Measurements from ENCODE around the gene ICAM2.

The ICAM2 gene

GRCh38 chr17:64042700-64043485, 22.5 kb upstream of the ICAM2 start:
- Histone ChIP-seq H3F3A (ENCODE audit: control insufficient read depth, insufficient read depth) (no peaks in the 10 kb centered on the region), H3K4me3 (ENCODE audit: low read length) (no peak overlapping the region), H3K36me3 (ENCODE audit: control insufficient read depth, low read length) (no peaks in the 10 kb centered on the region), H3K27ac (ENCODE audit: low read depth, low read length) (no peak overlapping the region), H3K27me3 (ENCODE audit: control insufficient read depth, low read length) (no peaks in the 10 kb centered on the region), H3K79me2 (ENCODE audit: control insufficient read depth, low read length) (no peaks in the 10 kb centered on the region), H4K20me1 (ENCODE audit: control insufficient read depth, insufficient read depth, low read depth, low read length) (no peaks in the 10 kb centered on the region), H3K9me2 (replicated peaks; ENCODE audit: control insufficient read depth, low read length) (no peaks in the 10 kb centered on the region), H3K4me1 (ENCODE audit: control insufficient read depth, low read length) (no peaks in the 10 kb centered on the region), H3K9me3 (ENCODE audit: control insufficient read depth, insufficient read depth, low read length) (no peaks in the 10 kb centered on the region), H3K4me2 (ENCODE audit: low read length) (no peak overlapping the region)
- TF ChIP-seq CTCF (IDR thresholded peaks at IDR 0.05; ENCODE audit: low read depth, low read length, poor library complexity, severe bottlenecking) (no peak), EZH2phosphoT487 (IDR thresholded peaks at IDR 0.05; ENCODE audit: borderline replicate concordance, low read length) (no peak)

GRCh38 chr17:64041912-64042311, 21.5 kb upstream of the ICAM2 start:
- no peaks in the 10 kb centered on the region for H3K4me1 ChIP-seq (ENCODE audit: control insufficient read depth, low read length)
- H3K27ac ChIP-seq (ENCODE audit: low read depth, low read length) = no peak overlapping the region
- H3K4me3 ChIP-seq (ENCODE audit: low read length) = no peak overlapping the region
- H3F3A ChIP-seq (ENCODE audit: control insufficient read depth, insufficient read depth) = no peaks in the 10 kb centered on the region
- H3K9me3 ChIP-seq (ENCODE audit: control insufficient read depth, insufficient read depth, low read length) = no peaks in the 10 kb centered on the region
- H3K36me3 ChIP-seq (ENCODE audit: control insufficient read depth, low read length) = no peaks in the 10 kb centered on the region
- H3K27me3 ChIP-seq (ENCODE audit: control insufficient read depth, low read length) = 0 out of 2 replicates have a peak, but pooled peaks cover under 1% of the 10 kb centered on the region
- H4K20me1 ChIP-seq (ENCODE audit: control insufficient read depth, insufficient read depth, low read depth, low read length) = no peaks in the 10 kb centered on the region
- no peaks in the 10 kb centered on the region for H3K9me2 ChIP-seq (replicated peaks; ENCODE audit: control insufficient read depth, low read length)
- no peaks in the 10 kb centered on the region for H3K79me2 ChIP-seq (ENCODE audit: control insufficient read depth, low read length)
- no peak for TF ChIP-seq EZH2phosphoT487 (IDR thresholded peaks at IDR 0.05; ENCODE audit: borderline replicate concordance, low read length)
- H3K4me2 ChIP-seq (ENCODE audit: low read length) = no peak overlapping the region

GRCh38 chr17:64040206-64040605, 19.8 kb upstream of the ICAM2 start:
- Histone ChIP-seq H3K4me3 (ENCODE audit: low read length) (no peak overlapping the region), H3F3A (ENCODE audit: control insufficient read depth, insufficient read depth) (no peaks in the 10 kb centered on the region), H3K4me2 (ENCODE audit: low read length) (no peak overlapping the region), H3K36me3 (ENCODE audit: control insufficient read depth, low read length) (no peaks in the 10 kb centered on the region), H3K9me2 (replicated peaks; ENCODE audit: control insufficient read depth, low read length) (no peaks in the 10 kb centered on the region), H3K4me1 (ENCODE audit: control insufficient read depth, low read length) (no peaks in the 10 kb centered on the region), H3K79me2 (ENCODE audit: control insufficient read depth, low read length) (no peaks in the 10 kb centered on the region), H3K27me3 (ENCODE audit: control insufficient read depth, low read length) (0 out of 2 replicates have a peak, but pooled peaks cover 3% of the 10 kb centered on the region), H3K9me3 (ENCODE audit: control insufficient read depth, insufficient read depth, low read length) (no peaks in the 10 kb centered on the region), H4K20me1 (ENCODE audit: control insufficient read depth, insufficient read depth, low read depth, low read length) (no peaks in the 10 kb centered on the region), H3K27ac (ENCODE audit: low read depth, low read length) (no peak overlapping the region)
- TF ChIP-seq EZH2phosphoT487 (IDR thresholded peaks at IDR 0.05; ENCODE audit: borderline replicate concordance, low read length) (no peak), CTCF (IDR thresholded peaks at IDR 0.05; ENCODE audit: low read depth, low read length, poor library complexity, severe bottlenecking) (no peak)

- Histone ChIP-seq H3K4me1 (ENCODE audit: control insufficient read depth, low read length) (no peaks in the 10 kb centered on the region), H3K4me3 (ENCODE audit: low read length) (no peak overlapping the region), H3K36me3 (ENCODE audit: control insufficient read depth, low read length) (no peaks in the 10 kb centered on the region), H3K9me2 (replicated peaks; ENCODE audit: control insufficient read depth, low read length) (no peaks in the 10 kb centered on the region), H3K27me3 (ENCODE audit: control insufficient read depth, low read length) (0 out of 2 replicates have a peak, but pooled peaks cover 3% of the 10 kb centered on the region), H3F3A (ENCODE audit: control insufficient read depth, insufficient read depth) (no peaks in the 10 kb centered on the region), H3K4me2 (ENCODE audit: low read length) (no peak overlapping the region), H4K20me1 (ENCODE audit: control insufficient read depth, insufficient read depth, low read depth, low read length) (no peaks in the 10 kb centered on the region), H3K79me2 (ENCODE audit: control insufficient read depth, low read length) (no peaks in the 10 kb centered on the region), H3K9me3 (ENCODE audit: control insufficient read depth, insufficient read depth, low read length) (no peaks in the 10 kb centered on the region), H3K27ac (ENCODE audit: low read depth, low read length) (no peak overlapping the region)
- TF ChIP-seq EZH2phosphoT487 (IDR thresholded peaks at IDR 0.05; ENCODE audit: borderline replicate concordance, low read length) (no peak), CTCF (IDR thresholded peaks at IDR 0.05; ENCODE audit: low read depth, low read length, poor library complexity, severe bottlenecking) (no peak)
These were observed 18.6 kb upstream of the ICAM2 start for GRCh38 chr17:64039106-64039400.
